GM12873 (cell line): ENCODE data around the gene ITGB1.

Experiments
- CTCF ChIP-seq: IDR thresholded peaks from 2 replicates; pipeline ENCODE4 v1.5.1; 2012; ENCODE audit warnings: low read depth, mild to moderate bottlenecking, moderate library complexity, low read length, control low read depth; ENCODE audit not compliant: insufficient read depth; ENCODE audit errors: missing control alignments

ITGB1 gene

DNA sequence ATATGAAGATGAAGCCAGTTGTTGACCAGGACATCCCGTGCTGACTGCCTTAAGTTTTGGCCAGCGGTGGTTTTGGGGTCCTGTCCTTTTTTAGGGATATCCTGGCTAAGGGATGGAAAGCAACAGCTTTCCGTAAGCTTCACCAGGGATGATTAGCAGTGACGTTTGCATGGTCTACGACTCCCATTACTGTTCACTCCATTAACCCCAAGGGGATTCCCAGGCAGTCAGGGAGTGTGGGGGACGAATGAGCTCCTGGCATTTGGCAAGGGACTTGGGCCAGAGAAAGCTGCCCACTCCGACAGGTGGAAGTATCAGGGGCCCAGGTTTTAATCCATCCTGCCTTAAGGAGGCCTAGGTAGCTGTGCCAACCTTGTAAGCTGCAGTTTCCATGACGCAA, 66.8 kb downstream of the ITGB1 start:
- no peak for TF ChIP-seq CTCF

DNA sequence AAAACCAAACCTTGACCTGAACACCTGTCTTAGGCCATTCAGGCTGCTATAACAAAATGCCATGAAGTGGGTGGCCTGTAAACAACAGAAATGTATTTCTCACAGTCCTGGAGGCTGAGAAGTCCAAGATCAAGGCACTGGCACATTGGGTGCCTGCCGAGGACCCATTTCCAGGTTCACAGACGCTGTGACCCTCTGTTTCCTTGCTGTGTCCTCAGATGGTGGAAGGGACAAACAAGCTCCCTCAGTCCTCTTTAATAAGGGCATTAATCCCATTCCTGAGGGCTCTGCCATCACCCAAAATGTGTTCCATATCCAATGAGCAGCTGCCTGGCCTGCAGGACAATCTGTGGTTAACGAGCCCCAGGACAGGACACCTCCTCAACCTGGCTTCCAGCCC, 67.6 kb downstream of the ITGB1 start:
- no peak for TF ChIP-seq CTCF

DNA sequence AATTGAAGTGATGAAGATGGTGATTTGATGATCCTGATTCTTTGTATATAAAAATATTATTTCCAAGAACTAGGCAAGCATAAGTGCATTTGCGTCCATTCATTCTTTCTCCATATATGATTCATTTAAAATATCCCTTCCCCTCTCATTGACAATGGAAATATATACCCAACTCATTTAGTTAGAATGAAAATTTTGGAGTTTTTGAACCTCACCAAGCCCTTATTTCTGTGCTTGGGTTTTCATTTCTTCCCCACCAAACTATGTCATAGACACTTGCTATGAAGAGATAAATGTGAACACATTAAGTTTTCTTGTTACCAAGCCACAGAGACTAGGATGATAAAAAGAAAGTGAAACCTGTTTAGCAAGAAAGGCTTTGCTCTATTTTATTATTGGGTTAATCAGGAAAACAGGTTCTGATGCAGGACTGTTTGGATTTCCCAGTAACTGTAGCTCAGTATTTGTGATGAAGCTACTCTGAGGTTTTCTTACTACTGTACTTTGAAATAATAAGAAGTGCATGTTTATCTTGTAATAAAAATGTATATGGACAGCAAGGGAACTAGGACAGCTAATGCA, 68.3 kb downstream of the ITGB1 start:
- TF ChIP-seq CTCF, result no peak

DNA sequence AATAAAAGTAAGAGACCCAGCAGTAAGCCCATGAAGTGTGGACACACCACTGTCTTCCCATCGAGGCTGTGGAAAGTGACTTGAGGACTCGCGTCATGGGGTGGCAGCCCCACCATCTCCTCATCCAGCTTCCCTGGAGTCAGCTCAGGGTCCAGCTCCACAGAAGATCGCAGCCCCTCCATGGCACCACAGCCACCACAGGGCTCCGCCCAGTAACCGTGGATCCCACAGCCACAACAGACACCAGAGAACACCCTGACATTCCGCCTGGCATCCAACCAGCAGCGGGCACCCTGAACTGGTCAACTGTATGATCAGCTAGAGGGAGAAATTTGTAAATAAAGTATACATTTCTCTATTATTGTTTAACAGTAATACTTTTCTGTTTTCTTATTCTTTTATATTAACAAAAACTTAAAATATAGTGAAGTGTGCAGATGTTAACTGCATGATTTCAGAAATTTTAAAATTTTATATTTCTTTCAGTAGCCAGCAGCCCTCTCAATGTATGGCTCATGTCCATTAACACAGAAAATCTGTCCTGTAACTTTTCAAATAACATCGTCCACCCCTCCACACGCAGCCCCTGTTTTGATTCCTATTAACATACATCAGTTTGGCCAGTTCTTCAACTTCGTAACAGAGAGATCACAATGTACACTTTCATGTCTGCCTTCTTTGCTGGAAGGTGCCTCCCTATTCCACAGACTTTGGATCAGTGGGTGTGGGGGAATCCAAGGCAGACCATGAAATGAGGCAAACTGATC, 69.7 kb downstream of the ITGB1 start:
- TF ChIP-seq CTCF, result no peak

DNA sequence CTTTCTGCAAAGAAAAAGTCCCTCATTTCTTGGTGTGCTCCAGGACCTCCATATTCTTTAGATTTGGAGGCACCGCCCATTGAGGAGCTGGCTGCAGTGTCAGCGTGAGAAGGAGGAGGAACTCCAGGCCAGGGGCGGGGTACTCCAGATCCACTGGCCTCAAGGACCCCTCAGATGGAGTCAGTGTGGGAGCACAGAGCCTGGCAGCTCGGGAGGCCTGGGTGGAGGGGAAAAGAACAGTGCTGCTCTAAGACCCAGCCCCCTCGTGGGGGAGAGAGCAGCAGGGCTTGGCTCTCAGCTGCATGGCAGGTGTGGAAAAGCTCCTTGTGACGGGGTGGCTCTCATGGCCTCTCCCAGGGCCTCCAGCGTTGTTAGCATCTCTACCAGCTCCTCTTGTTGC, 70.5 kb downstream of the ITGB1 start:
- TF ChIP-seq CTCF, result no peak

DNA sequence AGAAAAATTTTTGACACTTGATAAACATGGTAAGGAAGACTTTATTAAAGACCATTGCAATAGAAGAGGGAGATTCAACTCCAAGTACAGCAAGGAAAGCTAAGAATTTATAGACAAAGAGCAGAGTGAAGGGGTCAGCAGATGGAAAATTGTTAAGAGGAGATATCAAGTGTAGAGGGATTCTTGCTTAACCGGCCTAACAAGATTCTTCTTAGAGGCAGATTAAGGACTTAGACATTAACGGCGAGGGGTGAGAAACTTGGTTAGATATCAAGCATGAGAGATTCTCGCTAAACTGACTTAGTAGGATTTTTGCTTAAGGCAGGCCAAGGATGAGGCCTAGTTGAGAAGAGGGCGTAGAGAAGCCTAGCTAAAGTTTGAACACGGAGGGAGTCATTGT, 76.0 kb downstream of the ITGB1 start:
- no peak for TF ChIP-seq CTCF

GRCh38 chr10:32878646-32879045, 79.4 kb downstream of the ITGB1 start:
- no peak for TF ChIP-seq CTCF
